IMR-90 (cell line): Measurements from ENCODE around the gene AMPD1. TPM values are rescaled to one million over a fixed set of nuclear protein-coding genes. Genes with fewer than 3 reads are reported as not detected.

Experiments
- ATAC-seq: fragments of 200-7000 bp; cut with Tn5 transposase; 2 replicates; pipeline ENCODE4 v1.9.1; 2020; ENCODE audit warnings: low read depth, mild to moderate bottlenecking, moderate library complexity
- BruUV-seq: library from RNA; stranded (reverse); fragments of 400-500 nt; replicated peaks from 2 replicates; lab custom pipeline; 2021; lab: Mats Ljungman, UMichigan
- CTCF ChIA-PET: fragments of 300-600 bp; formaldehyde crosslinking; extraction: SDS; loops from one replicate; lab custom pipeline; 2021; ENCODE audit warnings: antibody characterized with exemption; lab: Yijun Ruan, JAX
- POLR2A ChIA-PET: fragments of 300-600 bp; sonication (Branson Sonifier 250); formaldehyde crosslinking; loops from one replicate; lab custom pipeline; 2022; ENCODE audit warnings: antibody characterized with exemption; ENCODE audit not compliant: unreplicated experiment; lab: Charles Lee
- DNase-seq: peaks from one replicate; pipeline ENCODE4 v3.0.0; 2013
- H2AFZ ChIP-seq: replicated peaks from 2 replicates; pipeline ENCODE3; 2013; ENCODE audit warnings: low read length, mild to moderate bottlenecking; ENCODE audit not compliant: poor library complexity
- H2AK5ac ChIP-seq: 2 replicates; pipeline ENCODE4 v1.6.1; 2013; ENCODE audit warnings: low read depth, low read length, inconsistent platforms
- H2AK9ac ChIP-seq: replicated peaks from 2 replicates; pipeline ENCODE3; 2013; ENCODE audit warnings: mild to moderate bottlenecking, low read depth, low read length, moderate library complexity; ENCODE audit not compliant: poor library complexity
- H2BK120ac ChIP-seq: 2 replicates; pipeline ENCODE4 v1.6.1; 2013; ENCODE audit warnings: low read depth, low read length, inconsistent platforms
- H2BK15ac ChIP-seq: 3 replicates; pipeline ENCODE4 v1.6.1; 2013; ENCODE audit warnings: low read depth, low read length, inconsistent platforms
- H2BK20ac ChIP-seq: 2 replicates; pipeline ENCODE4 v1.6.1; 2013; ENCODE audit warnings: low read depth, mild to moderate bottlenecking, inconsistent platforms, low read length, moderate library complexity
- H2BK5ac ChIP-seq: 2 replicates; pipeline ENCODE4 v1.6.1; 2013; ENCODE audit warnings: mild to moderate bottlenecking, low read depth, low read length, inconsistent platforms; ENCODE audit not compliant: poor library complexity, severe bottlenecking
- H3K14ac ChIP-seq: replicated peaks from 2 replicates; pipeline ENCODE4 v1.6.1; 2013; ENCODE audit warnings: low read depth, low read length, inconsistent platforms
- H3K18ac ChIP-seq: 2 replicates; pipeline ENCODE4 v1.6.1; 2013; ENCODE audit warnings: low read depth, low read length, control low read depth
- H3K23ac ChIP-seq: 2 replicates; pipeline ENCODE4 v1.6.1; 2013; ENCODE audit warnings: low read depth, low read length, inconsistent platforms
- H3K27ac ChIP-seq: 2 replicates; pipeline ENCODE4 v1.5.1; 2013; ENCODE audit warnings: mild to moderate bottlenecking, control low read depth, low read length; ENCODE audit not compliant: insufficient read depth
- H3K27me3 ChIP-seq: 2 replicates; pipeline ENCODE4 v1.6.1; 2013; ENCODE audit warnings: low read length; ENCODE audit not compliant: control insufficient read depth, insufficient read depth
- H3K36me3 ChIP-seq: 2 replicates; pipeline ENCODE4 v1.6.1; 2013; ENCODE audit warnings: low read length, mixed read lengths; ENCODE audit not compliant: control insufficient read depth, insufficient read depth
- H3K4ac ChIP-seq: 2 replicates; pipeline ENCODE4 v1.6.1; 2013; ENCODE audit warnings: low read depth, low read length, inconsistent platforms
- H3K4me1 ChIP-seq: 2 replicates; pipeline ENCODE4 v1.6.1; 2013; ENCODE audit warnings: low read length, mixed read lengths; ENCODE audit not compliant: control insufficient read depth, insufficient read depth
- H3K4me2 ChIP-seq: 2 replicates; pipeline ENCODE4 v1.6.1; 2013; ENCODE audit warnings: low read depth, mild to moderate bottlenecking, control low read depth, low read length, moderate library complexity
- H3K4me3 ChIP-seq: 2 replicates; pipeline ENCODE4 v1.5.1; 2013; ENCODE audit warnings: low read depth, mild to moderate bottlenecking, control low read depth, low read length, moderate library complexity; ENCODE audit not compliant: insufficient read depth
- H3K56ac ChIP-seq: 2 replicates; pipeline ENCODE4 v1.6.1; 2013; ENCODE audit warnings: low read length, inconsistent platforms; ENCODE audit not compliant: insufficient read depth; ENCODE audit errors: extremely low read depth
- H3K79me1 ChIP-seq, 2 experiments: 2 replicates each; pipeline ENCODE4 v1.6.1; 2013; ENCODE audit warnings: low read length in 2 of 2, inconsistent platforms in 1 of 2, low read depth in 1 of 2
- H3K9ac ChIP-seq: 2 replicates; pipeline ENCODE4 v1.6.1; 2013; ENCODE audit warnings: low read depth, low read length, control low read depth
- H3K9me1 ChIP-seq: 2 replicates; pipeline ENCODE4 v1.6.1; 2013; ENCODE audit warnings: low read length, inconsistent platforms; ENCODE audit not compliant: insufficient read depth
- H3K9me3 ChIP-seq: 2 replicates; pipeline ENCODE4 v1.6.1; 2013; ENCODE audit warnings: low read length; ENCODE audit not compliant: control insufficient read depth, insufficient read depth
- H4K20me1 ChIP-seq: 2 replicates; pipeline ENCODE4 v1.6.1; 2013; ENCODE audit warnings: low read length, inconsistent platforms; ENCODE audit not compliant: insufficient read depth
- H4K5ac ChIP-seq: 2 replicates; pipeline ENCODE4 v1.6.1; 2013; ENCODE audit warnings: mild to moderate bottlenecking, low read depth, low read length, control low read depth
- H4K8ac ChIP-seq, 2 experiments: 2 replicates each; pipeline ENCODE4 v1.6.1; 2013; ENCODE audit warnings: low read depth in 2 of 2, low read length in 2 of 2, control low read depth in 1 of 2, inconsistent platforms in 1 of 2
- H4K91ac ChIP-seq: 2 replicates; pipeline ENCODE4 v1.6.1; 2013; ENCODE audit warnings: low read depth, low read length, inconsistent platforms; ENCODE audit not compliant: insufficient read depth
- BHLHE40 ChIP-seq: fragments of 150-350 bp; IDR thresholded peaks from 2 replicates; pipeline ENCODE4 v1.6.1; 2016; ENCODE audit warnings: mild to moderate bottlenecking, low read depth, low read length
- CHD1 ChIP-seq: IDR thresholded peaks from 2 replicates; pipeline ENCODE4 v1.6.1; 2012; ENCODE audit warnings: low read depth, low read length, improper control_type of control experiment
- FOS ChIP-seq: fragments of 150-350 bp; IDR thresholded peaks from 2 replicates; pipeline ENCODE4 v1.6.1; 2016; ENCODE audit warnings: low read depth, low read length
- MAFK ChIP-seq: IDR thresholded peaks from 2 replicates; pipeline ENCODE4 v1.6.1; 2012; ENCODE audit warnings: low read depth, low read length, improper control_type of control experiment
- NFE2L2 ChIP-seq: fragments of 150-350 bp; IDR thresholded peaks from 2 replicates; pipeline ENCODE4 v1.6.1; 2016; ENCODE audit warnings: low read depth, mild to moderate bottlenecking, low read length
- RCOR1 ChIP-seq: IDR thresholded peaks from 2 replicates; pipeline ENCODE4 v1.6.1; 2012; ENCODE audit warnings: mild to moderate bottlenecking, low read length, improper control_type of control experiment; ENCODE audit not compliant: insufficient replicate concordance
- RFX5 ChIP-seq: IDR thresholded peaks from 2 replicates; pipeline ENCODE4 v1.8.0; 2012; ENCODE audit warnings: low read depth, mild to moderate bottlenecking, low read length, moderate library complexity
- SMC3 ChIP-seq: fragments of 150-350 bp; IDR thresholded peaks from 2 replicates; pipeline ENCODE4 v1.6.1; 2016; ENCODE audit warnings: low read depth, mild to moderate bottlenecking, antibody characterized with exemption, low read length, moderate library complexity
- WGBS, 2 experiments: methylation state at CpG; one replicate each; pipeline versions ENCODE4 v1.1.5 to v1.1.7; 2013; ENCODE audit warnings: missing lambda C conversion rate in 2 of 2; ENCODE audit not compliant: insufficient read length in 1 of 2; ENCODE audit errors: extremely low coverage in 2 of 2; 5-methylcytosine and 5-hydroxymethylcytosine counted together
- dilution Hi-C: fragments of 300-500 bp; cut with HindIII; formaldehyde crosslinking; loops from one replicate; pipeline ENCODE4 v1.14.3; 2018; ENCODE audit warnings: low sequenced_read_pairs; ENCODE audit not compliant: unreplicated experiment
- in situ Hi-C: fragments of 300-500 bp; cut with MboI; formaldehyde crosslinking; loops from 3 replicates; pipeline ENCODE4 v1.14.3; 2019; ENCODE audit warnings: low sequenced_read_pairs, inconsistent platforms, mixed read lengths
- intact Hi-C: fragments of 100-400 bp; cut with micrococcal nuclease; formaldehyde crosslinking; loops from 2 replicates; pipeline ENCODE4 v1.10.0; 2022
- polyA plus RNA-seq, 3 experiments: library from polyadenylated mRNA; depleted of rRNA; stranded (reverse); fragments of >200 nt; gene quantifications; 2 replicates each; pipeline ENCODE4 v1.2.3, GENCODE V29; 2012; ENCODE audit warnings: low replicate concordance in 1 of 3
- total RNA-seq: library from RNA; depleted of rRNA; stranded (reverse); fragments of >200 nt; gene quantifications from 2 replicates; pipeline ENCODE4 v1.2.3, GENCODE V29; 2012
- TF ChIP-seq, protein P1 (sequence below): fragments of 150-350 bp; IDR thresholded peaks from 2 replicates; pipeline ENCODE4 v1.6.1; 2016; ENCODE audit warnings: low read depth, mild to moderate bottlenecking, low read length, moderate library complexity, borderline replicate concordance

Gene AMPD1
- total and polyA plus RNA-seq, 2 of the 4 experiments (the other 2 are of a cell fraction) = not detected

DNA sequence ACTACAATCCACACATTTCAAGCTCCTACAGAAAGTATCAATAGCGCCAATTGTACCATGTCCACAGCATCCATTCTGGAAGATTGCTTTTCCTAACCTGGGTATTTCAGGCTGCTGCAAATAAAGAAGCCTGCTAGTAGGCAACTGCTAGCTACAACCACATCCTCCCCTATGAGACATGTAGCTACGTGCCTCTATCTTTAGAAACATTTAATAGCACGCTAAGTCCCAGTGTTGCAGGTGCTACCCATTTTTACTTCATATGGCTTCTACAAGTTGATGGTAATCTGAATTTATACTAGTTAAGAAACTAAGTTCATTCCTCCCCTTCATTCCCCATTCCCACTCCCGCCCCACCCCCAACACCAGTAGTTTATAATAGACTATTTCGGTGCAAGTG, 7.4 kb upstream of the AMPD1 start:
- no peaks in the 10 kb centered on the region for H3K9me3 ChIP-seq
- H4K5ac ChIP-seq = no peak overlapping the region
- no peak overlapping the region for H2BK20ac ChIP-seq
- H2BK5ac ChIP-seq = no peak overlapping the region
- ATAC-seq (no peak), DNase-seq (no peak)
- dilution Hi-C loops = no loop called here
- no peaks in the 10 kb centered on the region for H4K20me1 ChIP-seq
- TF ChIP-seq CHD1 (no peak), RFX5 (no peak), MAFK (no peak), RCOR1 (no peak), FOS (no peak), SMC3 (no peak), NFE2L2 (no peak), BHLHE40 (no peak)
- TF ChIP-seq, protein P1, sequence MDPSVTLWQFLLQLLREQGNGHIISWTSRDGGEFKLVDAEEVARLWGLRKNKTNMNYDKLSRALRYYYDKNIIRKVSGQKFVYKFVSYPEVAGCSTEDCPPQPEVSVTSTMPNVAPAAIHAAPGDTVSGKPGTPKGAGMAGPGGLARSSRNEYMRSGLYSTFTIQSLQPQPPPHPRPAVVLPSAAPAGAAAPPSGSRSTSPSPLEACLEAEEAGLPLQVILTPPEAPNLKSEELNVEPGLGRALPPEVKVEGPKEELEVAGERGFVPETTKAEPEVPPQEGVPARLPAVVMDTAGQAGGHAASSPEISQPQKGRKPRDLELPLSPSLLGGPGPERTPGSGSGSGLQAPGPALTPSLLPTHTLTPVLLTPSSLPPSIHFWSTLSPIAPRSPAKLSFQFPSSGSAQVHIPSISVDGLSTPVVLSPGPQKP = no peak
- no peak overlapping the region for H3K4me2 ChIP-seq
- no peak overlapping the region for H3K9ac ChIP-seq
- H2BK15ac ChIP-seq = no peak overlapping the region
- no peak overlapping the region for H3K23ac ChIP-seq
- no peak overlapping the region for H2AFZ ChIP-seq
- no peaks in the 10 kb centered on the region for H3K9me1 ChIP-seq
- ChIA-PET POLR2A (interaction anchor here (0.7 kb wide), 1 partner anchor 157 kb away, joined by 3 read pairs; no protein-coding TSS in a partner anchor), CTCF (no interaction called here)
- WGBS, 2 experiments = 100% methylated on average over 1 of the region's 5 CpGs; no CpG with 5 or more reads in 1 of the 2 experiments
- H3K14ac ChIP-seq = no peak overlapping the region
- H3K18ac ChIP-seq = no peak overlapping the region
- intact Hi-C loops = no loop called here
- H3K4me3 ChIP-seq = no peak overlapping the region
- no peak overlapping the region for H3K56ac ChIP-seq
- no peak overlapping the region for H2BK120ac ChIP-seq
- H2AK9ac ChIP-seq = no peak overlapping the region
- H2AK5ac ChIP-seq = no peak overlapping the region
- H3K79me1 ChIP-seq = peaks cover 0 to 1% of the 10 kb centered on the region in 2 experiments; a peak in 2 of 4 replicates
- no peak overlapping the region for H4K91ac ChIP-seq
- no peak overlapping the region for H3K27ac ChIP-seq
- in situ Hi-C loops = loop anchor here (25.0 kb wide), 1 partner anchor 740 kb away; no protein-coding TSS in a partner anchor
- no peak overlapping the region for H3K4ac ChIP-seq
- H3K36me3 ChIP-seq = peaks cover 9% of the 10 kb centered on the region
- no peak overlapping the region for H4K8ac ChIP-seq
- H3K27me3 ChIP-seq = no peaks in the 10 kb centered on the region; the same call in 1 of the 2 replicates
- no TSS peak for BruUV-seq
- no peaks in the 10 kb centered on the region for H3K4me1 ChIP-seq
